Stimulated activated CD8-positive, alpha-beta memory T cell treated with anti-CD3 and anti-CD28 coated beads, Interleukin-2, amount 100 ng/mL, for 48 hours (primary cell): Measurements from ENCODE around the gene SIRT7.
"Not testable (repeated sequence)": the region's sequence is repeated elsewhere in the genome, so short reads cannot be mapped to it uniquely, and the experiment has no call there.

ENCODE experiments used
- DNase-seq, 2 donors: peaks; one replicate each; pipeline ENCODE4 v3.0.0-alpha.2; 2020; ENCODE audit warnings: low read depth in 2 of 2

The SIRT7 gene

GRCh38 chr17:81954131-81955057 lies 36.4 kb upstream of the SIRT7 start:
- no peak for DNase-seq

GRCh38 chr17:81953443-81953842 lies 35.5 kb upstream of the SIRT7 start:
- not testable (repeated sequence) for DNase-seq

GRCh38 chr17:81952792-81953228 lies 34.8 kb upstream of the SIRT7 start:
- DNase-seq = no peak

- no peak for DNase-seq
These were observed 34.1 kb upstream of the SIRT7 start for GRCh38 chr17:81951785-81952684.

GRCh38 chr17:81950501-81950900 lies 32.5 kb upstream of the SIRT7 start:
- no peak for DNase-seq

- no peak for DNase-seq
These were observed 30.8 kb upstream of the SIRT7 start for GRCh38 chr17:81948635-81949378.

GRCh38 chr17:81947189-81947588 lies 29.2 kb upstream of the SIRT7 start, which contains the start of gene MYADML2:
Gene MYADML2 (minus strand): TSS chr17:81947233. CDS start chr17:81941741, 5,492 bp downstream.
- DNase-seq = no peak

- no peak for DNase-seq
These were observed 26.9 kb upstream of the SIRT7 start for GRCh38 chr17:81944858-81945257.

- no peak for DNase-seq
These were observed 24.2 kb upstream of the SIRT7 start for GRCh38 chr17:81942167-81942553.

GRCh38 chr17:81941484-81942166 lies 23.6 kb upstream of the SIRT7 start:
- DNase-seq = no peak

- DNase-seq = no peak
These were observed 22.8 kb upstream of the SIRT7 start for GRCh38 chr17:81940538-81941483.

- no peak for DNase-seq
These were observed 22.0 kb upstream of the SIRT7 start for GRCh38 chr17:81939881-81940385.

GRCh38 chr17:81939218-81939617 lies 21.2 kb upstream of the SIRT7 start:
- DNase-seq = no peak

GRCh38 chr17:81935709-81936084 lies 17.7 kb upstream of the SIRT7 start:
- DNase-seq = no peak

GRCh38 chr17:81934850-81935708 lies 17.1 kb upstream of the SIRT7 start:
- no peak for DNase-seq

GRCh38 chr17:81934098-81934757 lies 16.3 kb upstream of the SIRT7 start:
- no peak for DNase-seq

GRCh38 chr17:81933178-81933699 lies 15.3 kb upstream of the SIRT7 start:
- DNase-seq = no peak
